ENCODE data around the gene ENPP7.

- TF ChIP-seq, protein P1, sequence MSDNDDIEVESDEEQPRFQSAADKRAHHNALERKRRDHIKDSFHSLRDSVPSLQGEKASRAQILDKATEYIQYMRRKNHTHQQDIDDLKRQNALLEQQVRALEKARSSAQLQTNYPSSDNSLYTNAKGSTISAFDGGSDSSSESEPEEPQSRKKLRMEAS (IDR thresholded peaks at IDR 0.05), result no peak
- TF ChIP-seq, protein P2, sequence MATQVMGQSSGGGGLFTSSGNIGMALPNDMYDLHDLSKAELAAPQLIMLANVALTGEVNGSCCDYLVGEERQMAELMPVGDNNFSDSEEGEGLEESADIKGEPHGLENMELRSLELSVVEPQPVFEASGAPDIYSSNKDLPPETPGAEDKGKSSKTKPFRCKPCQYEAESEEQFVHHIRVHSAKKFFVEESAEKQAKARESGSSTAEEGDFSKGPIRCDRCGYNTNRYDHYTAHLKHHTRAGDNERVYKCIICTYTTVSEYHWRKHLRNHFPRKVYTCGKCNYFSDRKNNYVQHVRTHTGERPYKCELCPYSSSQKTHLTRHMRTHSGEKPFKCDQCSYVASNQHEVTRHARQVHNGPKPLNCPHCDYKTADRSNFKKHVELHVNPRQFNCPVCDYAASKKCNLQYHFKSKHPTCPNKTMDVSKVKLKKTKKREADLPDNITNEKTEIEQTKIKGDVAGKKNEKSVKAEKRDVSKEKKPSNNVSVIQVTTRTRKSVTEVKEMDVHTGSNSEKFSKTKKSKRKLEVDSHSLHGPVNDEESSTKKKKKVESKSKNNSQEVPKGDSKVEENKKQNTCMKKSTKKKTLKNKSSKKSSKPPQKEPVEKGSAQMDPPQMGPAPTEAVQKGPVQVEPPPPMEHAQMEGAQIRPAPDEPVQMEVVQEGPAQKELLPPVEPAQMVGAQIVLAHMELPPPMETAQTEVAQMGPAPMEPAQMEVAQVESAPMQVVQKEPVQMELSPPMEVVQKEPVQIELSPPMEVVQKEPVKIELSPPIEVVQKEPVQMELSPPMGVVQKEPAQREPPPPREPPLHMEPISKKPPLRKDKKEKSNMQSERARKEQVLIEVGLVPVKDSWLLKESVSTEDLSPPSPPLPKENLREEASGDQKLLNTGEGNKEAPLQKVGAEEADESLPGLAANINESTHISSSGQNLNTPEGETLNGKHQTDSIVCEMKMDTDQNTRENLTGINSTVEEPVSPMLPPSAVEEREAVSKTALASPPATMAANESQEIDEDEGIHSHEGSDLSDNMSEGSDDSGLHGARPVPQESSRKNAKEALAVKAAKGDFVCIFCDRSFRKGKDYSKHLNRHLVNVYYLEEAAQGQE (IDR thresholded peaks at IDR 0.05; ENCODE audit: low read depth), result no peak
- no peak for TF ChIP-seq EGR1 (IDR thresholded peaks at IDR 0.05)
- TF ChIP-seq TAF1 (IDR thresholded peaks at IDR 0.05; ENCODE audit: low read depth), result no peak
- TF ChIP-seq EP300 (IDR thresholded peaks at IDR 0.05; ENCODE audit: borderline replicate concordance), result no peak
- TF ChIP-seq CEBPB (IDR thresholded peaks at IDR 0.05), result no peak
- TF ChIP-seq, protein P3, sequence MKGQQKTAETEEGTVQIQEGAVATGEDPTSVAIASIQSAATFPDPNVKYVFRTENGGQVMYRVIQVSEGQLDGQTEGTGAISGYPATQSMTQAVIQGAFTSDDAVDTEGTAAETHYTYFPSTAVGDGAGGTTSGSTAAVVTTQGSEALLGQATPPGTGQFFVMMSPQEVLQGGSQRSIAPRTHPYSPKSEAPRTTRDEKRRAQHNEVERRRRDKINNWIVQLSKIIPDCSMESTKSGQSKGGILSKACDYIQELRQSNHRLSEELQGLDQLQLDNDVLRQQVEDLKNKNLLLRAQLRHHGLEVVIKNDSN (IDR thresholded peaks at IDR 0.05), result no peak
- TF ChIP-seq RAD21 (IDR thresholded peaks at IDR 0.05; ENCODE audit: low read depth), result no peak
- TF ChIP-seq FOXM1 (IDR thresholded peaks at IDR 0.05; ENCODE audit: borderline replicate concordance, low read depth), result no peak
- no peak for TF ChIP-seq YY1 (IDR thresholded peaks at IDR 0.05; ENCODE audit: low read depth)
- TF ChIP-seq TEAD4 (IDR thresholded peaks at IDR 0.05), result no peak
- TF ChIP-seq TCF12 (IDR thresholded peaks at IDR 0.05; ENCODE audit: low read depth), result no peak
- no peak for TF ChIP-seq ZBTB7A (IDR thresholded peaks at IDR 0.05; ENCODE audit: low read depth)
- TF ChIP-seq CREB1 (IDR thresholded peaks at IDR 0.05; ENCODE audit: low read depth), result no peak
Measured at GRCh38 chr17:79749156-79749815, 18.5 kb downstream of the ENPP7 start.

All from Ishikawa (cell line).